Natural killer cell (primary cell): Measurements from ENCODE around the gene CEP350. TPM values are rescaled to one million over a fixed set of nuclear protein-coding genes. Genes with fewer than 3 reads are reported as not detected.

Experiments
- ATAC-seq, 3 donors: fragments of 150-1000 bp in 2 of 3; fragments of 200-7000 bp in 1 of 3; cut with Tn5 transposase; 1 replicate in 1 of 3; 2 replicates in 2 of 3; pipeline ENCODE4 v1.10.0; 2021; ENCODE audit warnings: mild to moderate bottlenecking in 2 of 3, moderate library complexity in 2 of 3
- DNase-seq, 2 donors: peaks; one replicate each; pipeline versions ENCODE4 v3.0.0 to v3.0.0-alpha.2; 2013 to 2021; ENCODE audit warnings: mixed read lengths in 1 of 2
- H3K27ac ChIP-seq: one replicate; pipeline ENCODE4 v1.5.1; 2013; ENCODE audit warnings: mild to moderate bottlenecking, low read length
- H3K27me3 ChIP-seq: one replicate; pipeline ENCODE4 v1.6.1; 2013; ENCODE audit warnings: low read length; ENCODE audit not compliant: control insufficient read depth, insufficient read depth
- H3K36me3 ChIP-seq: one replicate; pipeline ENCODE4 v1.6.1; 2013; ENCODE audit warnings: low read length; ENCODE audit not compliant: control insufficient read depth, insufficient read depth
- H3K4me1 ChIP-seq: one replicate; pipeline ENCODE4 v1.6.1; 2013; ENCODE audit warnings: low read length; ENCODE audit not compliant: control insufficient read depth, insufficient read depth
- H3K4me3 ChIP-seq: one replicate; pipeline ENCODE4 v1.5.1; 2013; ENCODE audit warnings: low read length
- H3K9me3 ChIP-seq: one replicate; pipeline ENCODE4 v1.6.1; 2013; ENCODE audit warnings: low read length; ENCODE audit not compliant: control insufficient read depth, insufficient read depth
- H3K27ac Mint-ChIP-seq, 2 donors: one replicate each; pipeline ENCODE4 v1.8.0; 2022; ENCODE audit warnings: mild to moderate bottlenecking in 2 of 2, mixed read lengths in 2 of 2, moderate library complexity in 1 of 2
- H3K27me3 Mint-ChIP-seq, 2 donors: one replicate each; pipeline ENCODE4 v1.8.0; 2022; ENCODE audit warnings: low read depth in 2 of 2, mixed read lengths in 2 of 2
- H3K36me3 Mint-ChIP-seq: one replicate; pipeline ENCODE4 v1.8.0; 2022; ENCODE audit warnings: mixed read lengths
- H3K4me1 Mint-ChIP-seq, 2 donors: one replicate each; pipeline ENCODE4 v1.8.0; 2022; ENCODE audit warnings: mixed read lengths in 2 of 2
- H3K4me3 Mint-ChIP-seq: one replicate; pipeline ENCODE4 v1.8.0; 2022; ENCODE audit warnings: mild to moderate bottlenecking, moderate library complexity, mixed read lengths
- H3K9me3 Mint-ChIP-seq, 2 donors: one replicate each; pipeline ENCODE4 v1.8.0; 2022; ENCODE audit warnings: mixed read lengths in 2 of 2
- CTCF ChIP-seq: fragments of 200-600 bp; IDR thresholded peaks from one replicate; pipeline ENCODE4 v1.8.0; 2022; ENCODE audit warnings: antibody characterized with exemption
- WGBS: methylation state at CpG from one replicate; pipeline ENCODE4 v1.1.7; 2013; ENCODE audit warnings: missing lambda C conversion rate; ENCODE audit not compliant: insufficient coverage; 5-methylcytosine and 5-hydroxymethylcytosine counted together
- intact Hi-C: fragments of 100-400 bp; cut with micrococcal nuclease; formaldehyde crosslinking; loops from one replicate; pipeline ENCODE4 v1.14.2; 2022
- total RNA-seq, 4 donors: library from RNA; stranded (reverse); fragments of 120-200 nt in 1 of 4; gene quantifications; one replicate each; pipeline versions ENCODE4 v1.2.3 to v1.2.4, GENCODE V29; 2013 to 2022

Gene CEP350
- total RNA-seq, 3 donors from 2014 or later (not counting 1 experiment from before 2014, with no cell fraction given): 66.9 to 83.7 (median 75.3) TPM

- Histone ChIP-seq H3K9me3 (no peaks in the 10 kb centered on the region), H3K36me3 (no peaks in the 10 kb centered on the region), H3K27ac (no peak overlapping the region), H3K4me3 (no peak overlapping the region), H3K27me3 (no peaks in the 10 kb centered on the region), H3K4me1 (peaks cover 7% of the 10 kb centered on the region)
- H3K9me3 Mint-ChIP-seq: no peaks in the 10 kb centered on the region
- H3K36me3 Mint-ChIP-seq: no peaks in the 10 kb centered on the region
- DNase-seq (no peak), ATAC-seq (no peak)
- H3K27ac Mint-ChIP-seq: peak overlapping the region; percentile 62 to 70
- H3K27me3 Mint-ChIP-seq: no peaks in the 10 kb centered on the region
- intact Hi-C loops: no loop called here
- H3K4me1 Mint-ChIP-seq: peaks cover 51 to 58% of the 10 kb centered on the region in 2 donors
- no CpG with 5 or more reads among the region's 1 CpG for WGBS
- H3K4me3 Mint-ChIP-seq: peak overlapping the region; percentile 1
- TF ChIP-seq CTCF: no peak
Measured at GRCh38 chr1:179969962-179970361, 15.4 kb downstream of the CEP350 start.

GRCh38 chr1:179971563-179972496 is 17.2 kb downstream of the CEP350 start:
- no peaks in the 10 kb centered on the region for H3K36me3 Mint-ChIP-seq
- no peaks in the 10 kb centered on the region for H3K36me3 ChIP-seq
- no peak overlapping the region for H3K4me3 ChIP-seq
- H3K4me1 Mint-ChIP-seq: peaks cover 59 to 61% of the 10 kb centered on the region in 2 donors
- H3K4me3 Mint-ChIP-seq: no peak overlapping the region
- H3K4me1 ChIP-seq: peaks cover 7% of the 10 kb centered on the region
- no peaks in the 10 kb centered on the region for H3K9me3 Mint-ChIP-seq
- H3K27ac ChIP-seq: no peak overlapping the region
- no peak for DNase-seq
- H3K27me3 Mint-ChIP-seq: no peaks in the 10 kb centered on the region
- H3K27ac Mint-ChIP-seq: no peak overlapping the region
- no peak for TF ChIP-seq CTCF
- intact Hi-C loops: no loop called here
- ATAC-seq: no peak
- 77% methylated on average over 5 of the region's 5 CpGs for WGBS
- H3K9me3 ChIP-seq: no peaks in the 10 kb centered on the region
- no peaks in the 10 kb centered on the region for H3K27me3 ChIP-seq

- H3K9me3 ChIP-seq: no peaks in the 10 kb centered on the region
- H3K36me3 Mint-ChIP-seq: no peaks in the 10 kb centered on the region
- intact Hi-C loops: no loop called here
- H3K4me3 ChIP-seq: no peak overlapping the region
- H3K4me1 Mint-ChIP-seq: peaks cover 64 to 65% of the 10 kb centered on the region in 2 donors
- H3K36me3 ChIP-seq: no peaks in the 10 kb centered on the region
- no peaks in the 10 kb centered on the region for H3K27me3 ChIP-seq
- H3K4me1 ChIP-seq: peaks cover 7% of the 10 kb centered on the region
- no peak overlapping the region for H3K4me3 Mint-ChIP-seq
- 90% methylated on average over 2 of the region's 6 CpGs for WGBS
- H3K27ac Mint-ChIP-seq: peak overlapping the region in 1 of 2 donors; percentile 27
- no peak for TF ChIP-seq CTCF
- DNase-seq (no peak), ATAC-seq (no peak)
- H3K9me3 Mint-ChIP-seq: no peaks in the 10 kb centered on the region
- H3K27ac ChIP-seq: no peak overlapping the region
- no peaks in the 10 kb centered on the region for H3K27me3 Mint-ChIP-seq
Measured at GRCh38 chr1:179973198-179974110, 18.8 kb downstream of the CEP350 start.
